Vagina (tissue), 2 donors: ENCODE measurements around the gene CRADD. TPM values are rescaled to one million over a fixed set of nuclear protein-coding genes. Genes with fewer than 3 reads are reported as not detected.

Experiments used
- DNase-seq, 2 donors: peaks; one replicate each; pipeline ENCODE4 v3.0.0-alpha.2; 2017; ENCODE audit errors: extremely low spot score in 2 of 2
- H3K27ac ChIP-seq: fragments of 200-600 bp; sonication (generic); one replicate; pipeline ENCODE4 v1.5.1; 2019
- H3K27me3 ChIP-seq: fragments of 200-600 bp; sonication (generic); one replicate; pipeline ENCODE4 v1.5.1; 2019
- H3K36me3 ChIP-seq, 2 donors: fragments of 200-600 bp; sonication (generic); one replicate each; pipeline ENCODE4 v1.5.1; 2017 to 2019
- H3K4me1 ChIP-seq: fragments of 200-600 bp; sonication (generic); one replicate; pipeline ENCODE4 v1.5.1; 2019
- H3K4me3 ChIP-seq, 2 donors: fragments of 200-600 bp; sonication (generic); 1 replicate in 1 of 2; 2 replicates in 1 of 2; pipeline ENCODE4 v1.5.1; 2016 to 2019
- H3K9me3 ChIP-seq: fragments of 200-600 bp; sonication (generic); one replicate; pipeline ENCODE4 v1.5.1; 2019
- POLR2A ChIP-seq, 2 donors: fragments of 450-650 bp; IDR thresholded peaks; one replicate each; pipeline ENCODE4 v1.6.1; 2017; ENCODE audit warnings: antibody characterized with exemption in 2 of 2, mild to moderate bottlenecking in 2 of 2, moderate library complexity in 2 of 2
- POLR2AphosphoS5 ChIP-seq, 2 donors: sonication (generic); formaldehyde crosslinking; IDR thresholded peaks; one replicate each; pipeline ENCODE4 v1.9.0; 2017; ENCODE audit warnings: antibody characterized with exemption in 2 of 2, mild to moderate bottlenecking in 2 of 2, low read depth in 1 of 2; ENCODE audit not compliant: insufficient read depth in 1 of 2
- intact Hi-C: fragments of 100-400 bp; cut with DNase I; formaldehyde crosslinking; loops from one replicate; pipeline ENCODE4 v1.15.1; 2023
- total RNA-seq: library from RNA; depleted of rRNA; stranded (reverse); fragments of >200 nt; gene quantifications from one replicate; pipeline ENCODE4 v1.2.3, GENCODE V29; 2016
- TF ChIP-seq, protein P1 (sequence below), 3 experiments: fragments of 450-650 bp in 2 of 3; fragments of 200-600 bp in 1 of 3; sonication (generic) in 1 of 3; IDR thresholded peaks; one replicate each; pipeline ENCODE4 v1.5.1; 2017 to 2019; ENCODE audit warnings: antibody characterized with exemption in 3 of 3, mild to moderate bottlenecking in 2 of 3, moderate library complexity in 2 of 3

CRADD gene
- total RNA-seq, 1 donor from 2014 or later, result 40.8 TPM

DNA sequence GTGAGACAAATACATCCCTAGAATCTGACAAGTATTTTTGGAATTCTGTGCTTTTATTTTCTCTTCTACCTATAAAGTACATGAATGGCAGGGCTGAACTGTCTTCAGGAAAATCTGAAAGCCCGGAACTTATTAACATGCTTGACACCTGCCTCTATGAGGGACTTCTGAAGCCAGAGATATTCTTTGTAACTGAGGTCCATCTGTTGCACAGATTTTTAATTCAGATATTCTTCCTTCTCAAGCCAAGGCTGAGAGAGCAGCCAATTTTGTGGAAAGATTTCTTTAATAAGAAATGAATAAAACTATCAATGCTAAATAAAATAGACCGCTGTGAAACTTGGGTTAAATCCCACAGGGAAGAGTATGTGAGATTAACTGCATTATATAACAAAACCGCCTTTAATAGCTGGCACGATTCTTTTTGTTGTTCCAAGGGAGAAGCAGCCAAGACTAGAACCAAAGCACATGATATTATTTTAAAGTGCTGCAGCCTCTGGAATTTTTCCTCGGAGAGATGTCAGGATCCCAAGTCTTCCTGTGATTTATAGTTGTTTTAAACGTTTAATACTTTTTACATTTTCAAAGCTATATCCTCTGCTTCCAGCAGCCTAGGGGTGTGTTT lies 148.9 kb downstream of the CRADD start:
- Histone ChIP-seq H3K36me3 (no peaks in the 10 kb centered on the region), H3K4me3 (peak overlapping the region in 1 of 2 donors; percentile 7), H3K4me1 (peaks cover 42% of the 10 kb centered on the region), H3K9me3 (no peaks in the 10 kb centered on the region), H3K27me3 (no peaks in the 10 kb centered on the region), H3K27ac (peak overlapping the region; percentile 53)
- peak in 1 of 2 donors; percentile 82 for TF ChIP-seq POLR2AphosphoS5 (IDR thresholded peaks at IDR 0.05; ENCODE audit: insufficient read depth in 1 of 2, low read depth in 1 of 2)
- TF ChIP-seq, protein P1, sequence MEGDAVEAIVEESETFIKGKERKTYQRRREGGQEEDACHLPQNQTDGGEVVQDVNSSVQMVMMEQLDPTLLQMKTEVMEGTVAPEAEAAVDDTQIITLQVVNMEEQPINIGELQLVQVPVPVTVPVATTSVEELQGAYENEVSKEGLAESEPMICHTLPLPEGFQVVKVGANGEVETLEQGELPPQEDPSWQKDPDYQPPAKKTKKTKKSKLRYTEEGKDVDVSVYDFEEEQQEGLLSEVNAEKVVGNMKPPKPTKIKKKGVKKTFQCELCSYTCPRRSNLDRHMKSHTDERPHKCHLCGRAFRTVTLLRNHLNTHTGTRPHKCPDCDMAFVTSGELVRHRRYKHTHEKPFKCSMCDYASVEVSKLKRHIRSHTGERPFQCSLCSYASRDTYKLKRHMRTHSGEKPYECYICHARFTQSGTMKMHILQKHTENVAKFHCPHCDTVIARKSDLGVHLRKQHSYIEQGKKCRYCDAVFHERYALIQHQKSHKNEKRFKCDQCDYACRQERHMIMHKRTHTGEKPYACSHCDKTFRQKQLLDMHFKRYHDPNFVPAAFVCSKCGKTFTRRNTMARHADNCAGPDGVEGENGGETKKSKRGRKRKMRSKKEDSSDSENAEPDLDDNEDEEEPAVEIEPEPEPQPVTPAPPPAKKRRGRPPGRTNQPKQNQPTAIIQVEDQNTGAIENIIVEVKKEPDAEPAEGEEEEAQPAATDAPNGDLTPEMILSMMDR (IDR thresholded peaks at IDR 0.05), result no peak
- intact Hi-C loops, result no loop called here
- peak in 1 of 2 donors; percentile 10 for DNase-seq

DNA sequence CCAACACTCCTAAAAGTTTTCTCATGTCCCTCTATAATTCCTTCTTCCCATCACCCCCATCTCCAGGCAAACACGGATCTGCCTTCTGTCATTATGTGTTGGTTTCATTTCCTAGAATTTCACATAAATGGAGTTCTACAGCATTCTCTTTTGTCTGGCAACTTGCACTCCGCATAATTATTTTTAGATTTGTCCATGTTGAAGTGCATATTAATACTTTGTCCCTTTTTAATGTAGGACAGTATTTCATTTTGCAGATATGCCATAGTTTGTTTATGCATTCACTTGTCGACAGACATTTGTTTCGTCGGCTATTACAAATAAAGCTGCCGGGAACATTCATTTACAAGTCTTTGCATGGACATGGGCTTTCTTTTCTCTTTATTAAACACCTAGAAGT lies 150.0 kb downstream of the CRADD start:
- no peaks in the 10 kb centered on the region for H3K9me3 ChIP-seq
- H3K36me3 ChIP-seq, result no peaks in the 10 kb centered on the region
- no peak overlapping the region for H3K27ac ChIP-seq
- H3K4me3 ChIP-seq, result no peak overlapping the region
- peaks cover 42% of the 10 kb centered on the region for H3K4me1 ChIP-seq
- no peak for DNase-seq
- intact Hi-C loops, result no loop called here
- H3K27me3 ChIP-seq, result no peaks in the 10 kb centered on the region
- TF ChIP-seq POLR2A (IDR thresholded peaks at IDR 0.05) (no peak), POLR2AphosphoS5 (IDR thresholded peaks at IDR 0.05; ENCODE audit: insufficient read depth in 1 of 2, low read depth in 1 of 2) (no peak)
- TF ChIP-seq, protein P1 (IDR thresholded peaks at IDR 0.05), result no peak

DNA sequence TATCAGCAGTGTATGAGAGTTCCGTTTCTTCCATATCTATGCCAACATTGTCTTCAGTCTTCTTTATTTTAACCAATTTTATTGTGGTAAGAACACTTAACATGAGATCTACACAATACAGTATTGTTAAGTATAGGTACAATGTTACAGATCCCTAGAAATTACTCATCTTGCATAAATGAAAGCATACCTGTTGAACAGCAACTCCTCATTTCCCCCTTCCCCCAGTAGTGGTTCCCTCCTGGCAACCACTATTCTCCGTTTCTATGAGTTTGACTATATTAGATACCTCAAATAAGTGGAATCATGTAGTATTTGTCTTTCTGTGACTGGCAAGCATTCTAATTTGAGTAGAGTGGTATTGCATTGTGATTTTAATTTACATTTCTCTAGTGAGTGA lies 150.5 kb downstream of the CRADD start:
- intact Hi-C loops, result no loop called here
- no peaks in the 10 kb centered on the region for H3K36me3 ChIP-seq
- no peak overlapping the region for H3K4me3 ChIP-seq
- no peak overlapping the region for H3K27ac ChIP-seq
- H3K4me1 ChIP-seq, result peaks cover 41% of the 10 kb centered on the region
- no peak for TF ChIP-seq POLR2A (IDR thresholded peaks at IDR 0.05)
- TF ChIP-seq, protein P1 (IDR thresholded peaks at IDR 0.05), result no peak
- no peak for TF ChIP-seq POLR2AphosphoS5 (IDR thresholded peaks at IDR 0.05; ENCODE audit: insufficient read depth in 1 of 2, low read depth in 1 of 2)
- no peaks in the 10 kb centered on the region for H3K27me3 ChIP-seq
- no peak for DNase-seq
- H3K9me3 ChIP-seq, result no peaks in the 10 kb centered on the region

DNA sequence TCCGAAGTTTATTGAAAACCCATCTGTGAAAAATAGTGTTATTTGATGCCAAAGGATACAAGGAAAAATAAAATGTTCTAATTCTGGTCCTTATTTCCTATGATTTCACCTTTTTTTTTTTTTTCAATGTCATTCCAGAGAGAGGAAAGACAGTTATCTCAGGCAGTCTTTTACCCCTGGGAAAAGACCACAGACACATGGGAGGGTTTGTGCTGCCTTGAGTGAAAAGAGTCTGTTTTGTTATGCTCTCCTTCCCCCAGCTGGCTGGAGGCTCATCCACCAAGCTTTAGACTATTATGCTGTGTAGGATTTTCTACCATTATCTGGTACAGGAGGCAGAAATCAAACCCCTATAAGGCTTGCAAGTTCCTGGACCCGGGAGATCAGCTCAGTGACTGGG lies 151.8 kb downstream of the CRADD start:
- intact Hi-C loops, result no loop called here
- Histone ChIP-seq H3K4me1 (peaks cover 31% of the 10 kb centered on the region), H3K27ac (no peak overlapping the region), H3K36me3 (no peaks in the 10 kb centered on the region), H3K9me3 (no peaks in the 10 kb centered on the region), H3K27me3 (no peaks in the 10 kb centered on the region), H3K4me3 (no peak overlapping the region)
- TF ChIP-seq POLR2AphosphoS5 (IDR thresholded peaks at IDR 0.05; ENCODE audit: insufficient read depth in 1 of 2, low read depth in 1 of 2), result no peak
- TF ChIP-seq, protein P1 (IDR thresholded peaks at IDR 0.05), result no peak
- no peak for TF ChIP-seq POLR2A (IDR thresholded peaks at IDR 0.05)
- DNase-seq, result peak in 1 of 2 donors; percentile 75

- TF ChIP-seq POLR2AphosphoS5 (IDR thresholded peaks at IDR 0.05; ENCODE audit: insufficient read depth in 1 of 2, low read depth in 1 of 2), result no peak
- TF ChIP-seq, protein P1 (IDR thresholded peaks at IDR 0.05), result no peak
- no peak for TF ChIP-seq POLR2A (IDR thresholded peaks at IDR 0.05)
- peaks cover 7% of the 10 kb centered on the region for H3K4me1 ChIP-seq
- H3K9me3 ChIP-seq, result no peaks in the 10 kb centered on the region
- H3K27me3 ChIP-seq, result no peaks in the 10 kb centered on the region
- no peak overlapping the region for H3K4me3 ChIP-seq
- no peaks in the 10 kb centered on the region for H3K36me3 ChIP-seq
- intact Hi-C loops, result no loop called here
- H3K27ac ChIP-seq, result no peak overlapping the region
- peak in 1 of 2 donors; percentile 49 for DNase-seq
Observed at GRCh38 chr12:93831374-93831773, 154.2 kb downstream of the CRADD start.
